HG03045 (cell line): ENCODE data around the gene KRTAP10-10.
"Not testable (repeated sequence)": the region's sequence is repeated elsewhere in the genome, so short reads cannot be mapped to it uniquely, and the experiment has no call there.

Experiments used
- ATAC-seq: cut with Tn5 transposase; IDR thresholded peaks from one replicate; pipeline ENCODE4 v1.9.1; 2021; ENCODE audit warnings: mild to moderate bottlenecking, moderate library complexity; ENCODE audit not compliant: unreplicated experiment

KRTAP10-10 gene

GRCh38 chr21:44626262-44626661 lies 10.9 kb upstream of the KRTAP10-10 start:
- ATAC-seq: no peak

GRCh38 chr21:44626673-44627143 lies 10.4 kb upstream of the KRTAP10-10 start, which contains the start of gene KRTAP10-9:
TSS of gene KRTAP10-9 (plus strand) at chr21:44627093. CDS start at chr21:44627172, 79 bp downstream.
- ATAC-seq: no peak

- not testable (repeated sequence) for ATAC-seq
Observed at GRCh38 chr21:44627181-44627822, 9.9 kb upstream of the KRTAP10-10 start.

GRCh38 chr21:44627831-44628233 lies 9.3 kb upstream of the KRTAP10-10 start:
- not testable (repeated sequence) for ATAC-seq

GRCh38 chr21:44628707-44629391 lies 8.3 kb upstream of the KRTAP10-10 start:
- no peak for ATAC-seq

- no peak for ATAC-seq
Observed at GRCh38 chr21:44630440-44630839, 6.7 kb upstream of the KRTAP10-10 start.

- ATAC-seq: no peak
Observed at GRCh38 chr21:44632067-44632466, 5.1 kb upstream of the KRTAP10-10 start.

- no peak for ATAC-seq
Observed at GRCh38 chr21:44636209-44637017, 743 bp upstream of the KRTAP10-10 start.

- not testable (repeated sequence) for ATAC-seq
Observed at GRCh38 chr21:44637851-44638348, 744 bp downstream of the KRTAP10-10 start.

- ATAC-seq: not testable (repeated sequence)
Observed at GRCh38 chr21:44638506-44639330, 1.6 kb downstream of the KRTAP10-10 start.

GRCh38 chr21:44639331-44639655 lies 2.1 kb downstream of the KRTAP10-10 start:
- no peak for ATAC-seq

GRCh38 chr21:44640761-44641160 lies 3.6 kb downstream of the KRTAP10-10 start:
- ATAC-seq: no peak

- no peak for ATAC-seq
Observed at GRCh38 chr21:44643741-44644310, 6.7 kb downstream of the KRTAP10-10 start.

GRCh38 chr21:44644878-44645277 lies 7.7 kb downstream of the KRTAP10-10 start:
- ATAC-seq: no peak

- not testable (repeated sequence) for ATAC-seq
Observed at GRCh38 chr21:44646366-44647221, 9.4 kb downstream of the KRTAP10-10 start, which contains the start of gene KRTAP10-11. TSS of gene KRTAP10-11 (plus strand) at chr21:44646414. CDS start at chr21:44646459, 45 bp downstream.

- no peak for ATAC-seq
Observed at GRCh38 chr21:44647222-44647552, 10.0 kb downstream of the KRTAP10-10 start.

GRCh38 chr21:44648557-44649311 lies 11.6 kb downstream of the KRTAP10-10 start:
- no peak for ATAC-seq

GRCh38 chr21:44649521-44650100 lies 12.5 kb downstream of the KRTAP10-10 start:
- ATAC-seq: no peak
